ENCODE data around the gene TMEM185A.
"Not testable (repeated sequence)": the region's sequence is repeated elsewhere in the genome, so short reads cannot be mapped to it uniquely, and the experiment has no call there.

TMEM185A gene

GRCh38 chrX:149629730-149630387, 1.7 kb downstream of the TMEM185A start:
- peaks cover 3 to 57% (median 46%) of the 10 kb centered on the region in 11 experiments; a peak in 17 of 22 replicates for H4K20me1 ChIP-seq
- H3K27me3 ChIP-seq, result no peaks in the 10 kb centered on the region
- H3K4me2 ChIP-seq, result peak overlapping the region; percentile 63 to 87 (median 80)
- peak overlapping the region in 3 of 11 experiments; percentile 77 to 85 (median 80); a peak in 5 of 22 replicates for H3K9ac ChIP-seq
- peaks cover 11 to 17% (median 14%) of the 10 kb centered on the region in 10 experiments; a peak in 18 of 20 replicates for H3K4me1 ChIP-seq
- H3K9me3 ChIP-seq (replicated peaks in 1 of 11), result peaks cover 0 to 10% (median 5%) of the 10 kb centered on the region in 11 experiments; a peak in 6 of 22 replicates
- TF ChIP-seq Cebpa-rat (IDR thresholded peaks at IDR 0.05), result no peak
- H3K4me3 ChIP-seq, result peak overlapping the region in 5 of 10 experiments; percentile 62 to 89 (median 80); a peak in 7 of 20 replicates
- H3K36me3 ChIP-seq, result no peaks in the 10 kb centered on the region
- H3K27ac ChIP-seq, result no peak overlapping the region

- Histone ChIP-seq H3K4me1 (peaks cover 11 to 17% (median 14%) of the 10 kb centered on the region in 10 experiments; a peak in 18 of 20 replicates), H3K9me3 (replicated peaks in 1 of 11) (peaks cover 0 to 10% (median 5%) of the 10 kb centered on the region in 11 experiments; a peak in 6 of 22 replicates), H4K20me1 (peaks cover 7 to 68% (median 54%) of the 10 kb centered on the region in 11 experiments; a peak in 18 of 22 replicates), H3K27me3 (no peaks in the 10 kb centered on the region), H3K9ac (no peak overlapping the region), H3K27ac (no peak overlapping the region), H3K36me3 (no peaks in the 10 kb centered on the region), H3K4me3 (no peak overlapping the region), H3K4me2 (no peak overlapping the region)
- TF ChIP-seq Cebpa-rat (IDR thresholded peaks at IDR 0.05), result no peak
Observed at GRCh38 chrX:149628768-149629167, 2.8 kb downstream of the TMEM185A start.

- Histone ChIP-seq H3K4me1 (peaks cover 11 to 17% (median 14%) of the 10 kb centered on the region in 10 experiments; a peak in 18 of 20 replicates), H3K27ac (no peak overlapping the region), H3K9ac (no peak overlapping the region), H3K9me3 (replicated peaks in 1 of 11) (peaks cover 0 to 10% (median 5%) of the 10 kb centered on the region in 11 experiments; a peak in 6 of 22 replicates), H3K4me3 (no peak overlapping the region), H4K20me1 (peaks cover 7 to 73% (median 54%) of the 10 kb centered on the region in 11 experiments; a peak in 18 of 22 replicates), H3K36me3 (no peaks in the 10 kb centered on the region), H3K4me2 (no peak overlapping the region; a peak in 1 of 22 replicates), H3K27me3 (no peaks in the 10 kb centered on the region)
- TF ChIP-seq Cebpa-rat (IDR thresholded peaks at IDR 0.05), result no peak
Observed at GRCh38 chrX:149628280-149628679, 3.3 kb downstream of the TMEM185A start.

GRCh38 chrX:149626829-149627228, 4.8 kb downstream of the TMEM185A start:
- H3K27ac ChIP-seq; H3K27me3 ChIP-seq; H3K4me2 ChIP-seq; H3K36me3 ChIP-seq; H3K9ac ChIP-seq; H3K4me3 ChIP-seq; H3K9me3 ChIP-seq (replicated peaks in 1 of 11): not testable (repeated sequence)
- H3K4me1 ChIP-seq, result peaks cover 11 to 17% (median 12%) of the 10 kb centered on the region in 10 experiments; a peak in 19 of 20 replicates
- H4K20me1 ChIP-seq, result peaks cover 7 to 87% (median 54%) of the 10 kb centered on the region in 11 experiments; a peak in 18 of 22 replicates

- not testable (repeated sequence) for H3K4me1 ChIP-seq; H3K9me3 ChIP-seq (replicated peaks in 1 of 11); H3K36me3 ChIP-seq; H3K9ac ChIP-seq; H3K27me3 ChIP-seq; H3K4me3 ChIP-seq; H3K4me2 ChIP-seq; H3K27ac ChIP-seq
- peaks cover 0 to 83% (median 11%) of the 10 kb centered on the region in 11 experiments; a peak in 13 of 22 replicates for H4K20me1 ChIP-seq
Observed at GRCh38 chrX:149619662-149620061, 11.9 kb downstream of the TMEM185A start.

- no peak overlapping the region for H3K9ac ChIP-seq
- H3K4me2 ChIP-seq, result no peak overlapping the region
- H3K4me3 ChIP-seq, result no peak overlapping the region
- H3K27ac ChIP-seq, result no peak overlapping the region
- H3K4me1 ChIP-seq, result peaks cover 0 to 7% (median 0%) of the 10 kb centered on the region in 10 experiments; a peak in 2 of 20 replicates
- H3K36me3 ChIP-seq, result no peaks in the 10 kb centered on the region
- H3K27me3 ChIP-seq, result 0 out of 22 replicates have a peak, but pooled peaks cover 0 to 2% (median 0%) of the 10 kb centered on the region in 11 experiments
- H4K20me1 ChIP-seq, result peaks cover 0 to 76% (median 3%) of the 10 kb centered on the region in 11 experiments; a peak in 7 of 22 replicates
- H3K9me3 ChIP-seq (replicated peaks in 1 of 11), result peaks cover 0 to 9% (median 0%) of the 10 kb centered on the region in 11 experiments; a peak in 3 of 22 replicates
- TF ChIP-seq Cebpa-rat (IDR thresholded peaks at IDR 0.05), result no peak
Observed at GRCh38 chrX:149618871-149619270, 12.7 kb downstream of the TMEM185A start.

GRCh38 chrX:149611623-149612175, 19.9 kb downstream of the TMEM185A start:
- H3K4me3 ChIP-seq, result no peak overlapping the region
- H3K27me3 ChIP-seq, result no peaks in the 10 kb centered on the region
- no peak overlapping the region for H3K27ac ChIP-seq
- H3K4me1 ChIP-seq, result peaks cover 0 to 14% (median 0%) of the 10 kb centered on the region in 10 experiments; a peak in 4 of 20 replicates
- peaks cover 4 to 20% (median 14%) of the 10 kb centered on the region in 11 experiments; a peak in 17 of 22 replicates for H3K36me3 ChIP-seq
- H3K9me3 ChIP-seq (replicated peaks in 1 of 11), result no peaks in the 10 kb centered on the region
- no peak for TF ChIP-seq Cebpa-rat (IDR thresholded peaks at IDR 0.05)
- H3K9ac ChIP-seq, result no peak overlapping the region
- peaks cover 0 to 57% (median 7%) of the 10 kb centered on the region in 11 experiments; a peak in 11 of 22 replicates for H4K20me1 ChIP-seq
- peak overlapping the region in 1 of 11 experiments; percentile 21; a peak in 1 of 22 replicates for H3K4me2 ChIP-seq

- no peaks in the 10 kb centered on the region for H3K9me3 ChIP-seq (replicated peaks in 1 of 11)
- no peak for TF ChIP-seq Cebpa-rat (IDR thresholded peaks at IDR 0.05)
- no peak overlapping the region for H3K9ac ChIP-seq
- H4K20me1 ChIP-seq, result peaks cover 0 to 45% (median 7%) of the 10 kb centered on the region in 11 experiments; a peak in 10 of 22 replicates
- H3K4me2 ChIP-seq, result no peak overlapping the region
- H3K27ac ChIP-seq, result no peak overlapping the region
- H3K4me1 ChIP-seq, result peaks cover 0 to 14% (median 0%) of the 10 kb centered on the region in 10 experiments; a peak in 4 of 20 replicates
- H3K36me3 ChIP-seq, result peaks cover 4 to 28% (median 20%) of the 10 kb centered on the region in 11 experiments; a peak in 17 of 22 replicates
- H3K4me3 ChIP-seq, result no peak overlapping the region
- no peaks in the 10 kb centered on the region for H3K27me3 ChIP-seq
Observed at GRCh38 chrX:149610511-149610910, 21.1 kb downstream of the TMEM185A start.

GRCh38 chrX:149607699-149608098, 23.9 kb downstream of the TMEM185A start:
- H3K9me3 ChIP-seq (replicated peaks in 1 of 11), result no peaks in the 10 kb centered on the region
- H3K36me3 ChIP-seq, result peaks cover 4 to 44% (median 22%) of the 10 kb centered on the region in 11 experiments; a peak in 17 of 22 replicates
- peaks cover 0 to 42% (median 8%) of the 10 kb centered on the region in 11 experiments; a peak in 10 of 22 replicates for H4K20me1 ChIP-seq
- no peak overlapping the region for H3K4me2 ChIP-seq
- H3K9ac ChIP-seq, result no peak overlapping the region
- H3K27ac ChIP-seq, result no peak overlapping the region
- no peak overlapping the region for H3K4me3 ChIP-seq
- TF ChIP-seq Cebpa-rat (IDR thresholded peaks at IDR 0.05), result no peak
- peaks cover 0 to 6% (median 0%) of the 10 kb centered on the region in 11 experiments; a peak in 1 of 22 replicates for H3K27me3 ChIP-seq
- peaks cover 0 to 14% (median 0%) of the 10 kb centered on the region in 10 experiments; a peak in 4 of 20 replicates for H3K4me1 ChIP-seq

GRCh38 chrX:149605248-149605885, 26.2 kb downstream of the TMEM185A start:
- not testable (repeated sequence) for H3K27me3 ChIP-seq; H3K4me2 ChIP-seq; H3K9me3 ChIP-seq (replicated peaks in 1 of 11); H3K27ac ChIP-seq; H3K9ac ChIP-seq; H3K4me1 ChIP-seq; H3K4me3 ChIP-seq
- H3K36me3 ChIP-seq, result peaks cover 4 to 44% (median 22%) of the 10 kb centered on the region in 11 experiments; a peak in 17 of 22 replicates
- H4K20me1 ChIP-seq, result peaks cover 0 to 20% (median under 1%) of the 10 kb centered on the region in 11 experiments; a peak in 6 of 22 replicates

- not testable (repeated sequence) for H3K27ac ChIP-seq; H3K4me3 ChIP-seq; H3K36me3 ChIP-seq; H3K27me3 ChIP-seq; H3K9ac ChIP-seq; H3K4me1 ChIP-seq; H3K4me2 ChIP-seq; H3K9me3 ChIP-seq (replicated peaks in 1 of 11)
- H4K20me1 ChIP-seq, result peaks cover 0 to 11% (median 0%) of the 10 kb centered on the region in 11 experiments; a peak in 1 of 22 replicates
Observed at GRCh38 chrX:149598603-149599002, 33.0 kb downstream of the TMEM185A start.

- not testable (repeated sequence) for H3K27ac ChIP-seq
Observed at GRCh38 chrX:149595943-149596342, 35.6 kb downstream of the TMEM185A start.

More at GRCh38 chrX:149595943-149596342, 35.6 kb downstream of the TMEM185A start:
- not testable (repeated sequence) for H3K9ac ChIP-seq; H3K36me3 ChIP-seq; H3K27me3 ChIP-seq; H3K4me3 ChIP-seq; H3K9me3 ChIP-seq (replicated peaks in 1 of 11); H4K20me1 ChIP-seq; H3K4me1 ChIP-seq; H3K4me2 ChIP-seq

All from BLaER1 treated with 17β-estradiol and CSF1 and Interleukin-3, amounts not matched to agents 10 nM and 100 nM (cell line).